NCI-H345 (cell line): Measurements from ENCODE around the gene SLC24A3.

Experiments used
- DNase-seq: peaks from one replicate; lab custom pipeline; 2025; lab: John Stamatoyannopoulos, UW

SLC24A3 gene

GRCh38 chr20:19428324-19428723, 215.9 kb downstream of the SLC24A3 start:
- DNase-seq = no peak

DNA sequence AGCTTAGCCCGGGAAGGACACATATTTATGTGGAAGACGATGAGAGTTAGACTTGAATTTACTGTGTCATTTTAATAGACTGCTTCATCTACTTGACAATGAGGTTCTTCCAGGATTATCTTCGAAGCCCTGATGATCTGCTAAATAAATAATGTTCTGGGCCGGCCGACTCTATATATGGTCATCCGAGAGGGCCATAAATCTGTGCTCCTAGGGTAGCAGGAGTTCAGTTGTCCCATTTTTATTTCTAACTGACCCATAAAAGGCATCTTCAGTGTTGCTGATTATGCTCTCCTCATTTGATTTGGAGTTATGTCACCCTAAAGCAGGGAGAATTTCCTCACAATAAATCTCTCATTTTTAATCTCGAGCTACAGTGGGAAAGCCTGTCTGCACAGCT, 217.1 kb downstream of the SLC24A3 start:
- no peak for DNase-seq

DNA sequence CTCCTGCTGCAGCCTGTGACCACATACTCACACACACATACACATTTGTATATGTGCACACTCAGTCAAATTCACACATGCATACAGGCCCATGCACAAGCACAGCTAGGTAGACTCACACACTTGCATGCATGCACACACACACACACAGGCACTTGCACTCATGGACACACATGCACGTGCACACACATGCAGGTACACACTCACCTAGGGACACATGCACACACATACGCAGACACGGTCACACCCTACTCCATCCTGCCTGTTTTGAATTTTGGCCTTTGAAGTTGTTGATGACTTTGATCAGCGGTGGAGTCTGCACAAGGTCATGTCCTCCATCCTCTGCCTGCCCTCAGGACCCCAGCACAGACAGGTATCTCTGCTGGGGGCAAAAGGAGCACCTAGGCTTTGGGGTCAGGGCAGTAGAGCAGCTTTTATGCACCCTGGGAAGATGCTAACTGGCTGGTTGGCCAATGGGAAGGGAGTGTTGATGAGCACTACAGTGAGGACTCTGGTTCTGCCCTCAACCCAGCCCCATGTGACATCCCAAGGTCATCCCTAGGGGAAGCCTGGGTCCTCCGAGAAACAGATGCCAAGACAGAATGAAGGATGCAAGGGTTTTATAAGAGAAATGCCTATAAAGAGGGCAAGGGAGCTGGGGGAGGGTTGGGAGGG, 218.3 kb downstream of the SLC24A3 start:
- DNase-seq = no peak

GRCh38 chr20:19431316-19431700, 218.9 kb downstream of the SLC24A3 start:
- no peak for DNase-seq

GRCh38 chr20:19431906-19432305, 219.5 kb downstream of the SLC24A3 start:
- DNase-seq = no peak

DNA sequence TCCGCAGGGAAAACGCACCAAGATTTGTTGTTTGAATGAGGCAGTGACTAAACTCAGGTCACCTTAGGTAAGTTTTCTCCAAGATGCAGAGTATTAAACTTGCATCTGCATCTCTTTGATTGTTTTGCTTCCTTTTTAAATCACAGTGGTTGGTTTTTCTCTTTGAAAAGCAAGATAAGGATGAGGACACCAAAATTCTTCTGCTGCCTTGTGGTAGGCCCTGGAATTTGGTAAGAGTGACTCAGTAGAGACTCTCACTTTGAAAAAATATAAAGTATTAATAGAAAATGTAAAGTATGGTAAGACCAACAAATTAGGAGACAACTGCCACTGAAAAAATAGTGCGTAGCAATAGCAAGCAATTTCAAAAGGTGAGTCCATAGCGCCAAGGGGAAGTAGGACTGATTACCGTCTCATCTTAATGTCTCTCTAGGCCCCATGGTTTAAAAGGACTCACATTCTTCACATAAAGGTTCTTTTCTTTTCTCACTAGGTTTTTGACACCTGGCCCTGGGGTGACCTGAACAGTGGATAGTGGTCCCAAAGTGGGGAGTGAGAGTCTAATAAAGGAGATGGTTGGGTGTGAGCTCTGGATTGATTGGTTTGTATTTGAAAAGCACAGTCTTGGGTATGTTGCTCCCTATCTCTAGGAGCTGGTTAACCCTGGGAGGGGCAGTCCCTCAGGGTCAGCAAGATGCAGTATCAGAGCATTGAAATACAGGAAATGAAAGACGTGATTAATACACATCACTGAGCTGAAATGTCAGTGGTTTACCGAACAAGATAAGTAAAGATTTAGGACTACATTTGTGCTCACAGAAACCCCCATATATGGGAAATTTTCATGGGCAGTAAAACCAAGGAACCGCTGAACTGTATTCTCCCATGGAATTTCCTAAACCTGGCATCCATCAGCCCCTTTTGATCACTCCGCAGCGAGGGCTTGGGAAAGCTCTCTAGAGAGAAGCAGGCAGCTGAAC, 221.2 kb downstream of the SLC24A3 start:
- DNase-seq = no peak

GRCh38 chr20:19435316-19435715, 222.9 kb downstream of the SLC24A3 start:
- no peak for DNase-seq

DNA sequence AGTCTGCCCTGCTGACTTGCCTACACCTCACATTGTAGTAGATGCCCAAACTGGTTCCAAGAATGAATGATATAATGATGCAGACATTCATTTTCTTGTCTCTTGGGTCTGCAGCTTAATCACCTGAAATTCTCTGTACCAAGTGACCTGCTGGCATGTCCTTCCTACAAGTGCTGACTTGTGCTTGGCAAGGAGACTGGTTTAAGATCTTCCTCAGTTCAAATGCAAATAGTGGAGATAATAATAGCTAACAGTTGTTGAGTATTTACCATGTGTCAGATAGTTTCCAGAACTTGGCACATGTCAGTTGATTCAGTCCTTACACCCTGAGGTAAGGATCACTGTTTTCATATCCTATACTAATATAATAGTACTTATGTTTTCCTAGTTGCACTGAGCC, 223.4 kb downstream of the SLC24A3 start:
- no peak for DNase-seq

- DNase-seq = no peak
Measured at GRCh38 chr20:19438488-19438887, 226.0 kb downstream of the SLC24A3 start.

- no peak for DNase-seq
Measured at GRCh38 chr20:19440660-19441527, 228.5 kb downstream of the SLC24A3 start.

GRCh38 chr20:19446246-19446645, 233.8 kb downstream of the SLC24A3 start:
- no peak for DNase-seq

DNA sequence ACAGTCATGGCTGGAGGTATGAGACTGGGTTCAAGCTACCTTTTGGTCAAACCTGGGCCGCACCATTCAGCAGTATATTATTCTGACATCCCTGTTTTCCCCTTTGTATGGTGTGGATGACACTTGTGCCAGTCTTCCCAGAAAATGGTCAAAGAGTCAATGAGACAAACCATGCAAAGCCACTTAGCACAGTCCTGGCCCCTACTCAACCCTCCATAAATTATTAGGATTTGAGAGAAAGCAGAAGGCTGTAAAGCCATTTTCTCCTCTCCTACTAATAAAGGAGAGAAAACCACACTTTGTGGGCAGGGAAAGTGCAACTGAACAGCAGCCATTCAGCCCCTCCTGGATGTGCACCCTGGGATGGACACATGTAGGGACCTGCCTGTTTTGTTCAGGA, 236.2 kb downstream of the SLC24A3 start:
- no peak for DNase-seq

DNA sequence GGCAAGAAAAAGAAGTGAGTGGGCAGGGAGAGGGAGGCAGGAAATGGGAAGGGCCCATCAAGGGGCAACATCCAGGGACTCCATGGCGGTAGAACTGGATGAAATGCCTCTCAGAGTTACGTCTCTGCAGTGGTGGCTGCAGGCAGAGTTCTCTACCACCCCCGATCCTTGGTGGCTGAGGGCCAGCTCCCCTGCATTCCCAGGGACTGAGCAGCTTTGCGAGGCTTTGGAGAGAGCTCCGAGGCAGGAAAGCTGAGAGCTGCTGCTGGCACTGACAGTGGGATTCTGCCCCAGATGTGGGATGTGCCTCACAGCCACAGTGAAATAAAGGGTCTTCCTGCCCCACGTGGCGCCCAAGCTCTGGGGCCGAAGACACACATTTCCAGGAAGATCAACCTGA, 236.6 kb downstream of the SLC24A3 start:
- DNase-seq = no peak

- DNase-seq = no peak
Measured at GRCh38 chr20:19451231-19451922, 238.9 kb downstream of the SLC24A3 start.

DNA sequence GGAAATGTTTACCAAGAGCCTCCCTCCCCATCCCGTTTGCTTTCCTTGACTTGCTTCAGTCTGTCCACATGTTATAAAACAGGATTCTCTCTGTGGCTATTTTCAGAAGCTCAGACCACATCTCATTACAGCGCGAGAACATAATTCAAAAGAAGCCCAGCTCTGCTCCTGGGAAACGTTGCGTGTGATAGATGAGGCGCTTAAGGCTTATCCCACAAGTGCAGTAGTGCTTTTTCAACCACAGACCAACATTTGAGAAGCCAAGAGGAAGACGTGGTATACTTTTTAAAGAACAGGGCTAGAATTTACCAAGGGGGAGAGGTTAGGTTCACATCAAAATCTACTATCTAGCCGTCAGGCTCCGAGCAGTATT, 239.5 kb downstream of the SLC24A3 start:
- no peak for DNase-seq

GRCh38 chr20:19453410-19453809, 241.0 kb downstream of the SLC24A3 start:
- no peak for DNase-seq

DNA sequence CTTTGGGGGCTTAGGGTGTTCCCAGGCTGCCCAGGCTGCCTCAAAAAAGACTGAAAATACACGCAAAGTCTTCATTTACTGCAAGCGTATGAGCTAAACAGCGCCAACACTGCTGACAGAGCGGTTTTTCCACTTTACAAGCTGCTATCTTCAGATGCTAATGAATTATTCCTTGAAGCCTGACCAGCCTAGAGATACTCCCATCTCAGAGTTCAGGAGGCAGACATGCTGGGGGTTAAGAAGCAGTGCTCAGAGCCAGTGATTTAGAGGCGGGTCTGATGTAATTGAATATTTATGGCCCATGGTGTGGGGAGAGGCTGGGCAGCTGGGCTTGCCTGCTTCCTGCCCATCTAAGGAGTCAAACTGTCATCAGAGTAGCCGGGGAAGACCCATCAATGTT, 241.4 kb downstream of the SLC24A3 start:
- no peak for DNase-seq

- DNase-seq = no peak
Measured at GRCh38 chr20:19456595-19457395, 244.4 kb downstream of the SLC24A3 start.

GRCh38 chr20:19457611-19458010, 245.2 kb downstream of the SLC24A3 start:
- DNase-seq = no peak

DNA sequence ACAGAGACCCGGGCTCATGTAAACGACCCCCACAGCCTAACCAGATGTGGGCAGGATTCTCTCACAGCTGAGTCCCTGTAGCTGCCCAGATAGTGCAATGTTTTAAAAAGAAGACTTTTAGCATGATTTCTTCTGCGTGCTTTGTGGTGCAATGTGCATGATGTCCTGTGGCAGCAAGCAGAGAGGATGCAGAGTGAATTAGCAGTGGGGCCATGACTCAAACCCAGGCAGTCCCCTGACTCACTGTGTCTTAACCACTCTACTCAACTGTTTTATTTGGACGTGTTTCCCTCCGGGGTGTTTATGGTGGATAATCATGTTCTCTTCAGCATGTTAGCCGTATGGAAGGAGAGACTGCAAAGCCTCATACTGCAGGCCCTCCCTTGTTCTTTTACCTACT, 247.9 kb downstream of the SLC24A3 start:
- DNase-seq = no peak

DNA sequence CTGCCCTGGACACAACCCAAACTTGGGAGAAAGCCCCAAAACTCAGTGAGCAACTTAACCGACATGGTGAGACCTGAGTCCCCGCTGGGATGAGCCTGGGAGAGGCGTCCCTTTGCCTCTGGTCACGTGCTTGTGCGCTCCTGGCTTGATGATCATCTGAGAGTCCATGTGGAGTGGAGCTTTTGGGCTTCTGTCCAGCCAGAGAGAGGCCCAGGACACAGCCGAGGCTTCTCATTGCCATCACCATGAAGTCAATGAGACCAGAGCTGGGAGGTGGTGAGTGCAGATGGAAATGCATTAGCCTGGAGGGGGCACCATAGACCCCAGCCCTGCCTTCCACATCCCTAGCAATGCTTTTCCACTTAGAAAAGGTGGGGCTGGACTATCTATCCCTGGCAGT, 250.0 kb downstream of the SLC24A3 start:
- DNase-seq = no peak
